SU-DHL-6 (cell line): ENCODE measurements around the gene TMEM117.

Experiments
- H2AFZ ChIP-seq: fragments of 200-600 bp; sonication (generic); 2 replicates; pipeline ENCODE4 v1.6.1; 2014; ENCODE audit warnings: low read depth, mild to moderate bottlenecking, moderate library complexity, mixed read lengths, antibody characterized with exemption, low read length; ENCODE audit not compliant: severe bottlenecking
- H3F3A ChIP-seq: fragments of 200-600 bp; shearing (Covaris generic); 2 replicates; pipeline ENCODE4 v1.6.0; 2016; ENCODE audit warnings: antibody characterized with exemption, mild to moderate bottlenecking; ENCODE audit not compliant: insufficient read depth
- H3K27ac ChIP-seq: fragments of 200-600 bp; sonication (generic); 2 replicates; pipeline ENCODE4 v1.5.1; 2016; ENCODE audit warnings: low read depth, mild to moderate bottlenecking, low read length, moderate library complexity, mixed read lengths
- H3K27me3 ChIP-seq: fragments of 200-600 bp; sonication (generic), shearing (Covaris generic); 2 replicates; pipeline ENCODE4 v1.6.0; 2014; ENCODE audit warnings: mild to moderate bottlenecking, low read length
- H3K36me3 ChIP-seq: fragments of 200-600 bp; sonication (generic); 2 replicates; pipeline ENCODE4 v1.6.1; 2014; ENCODE audit warnings: mild to moderate bottlenecking, low read length, mixed read lengths
- H3K4me2 ChIP-seq: fragments of 300-600, 200-600 bp; shearing (Covaris generic), sonication (generic); 2 replicates; pipeline ENCODE4 v1.6.0; 2014; ENCODE audit warnings: low read length, low read depth, mild to moderate bottlenecking; ENCODE audit not compliant: poor library complexity, severe bottlenecking
- H3K4me3 ChIP-seq: fragments of 200-600 bp; sonication (generic); 2 replicates; pipeline ENCODE4 v1.5.1; 2014; ENCODE audit warnings: antibody characterized with exemption, low read length, mild to moderate bottlenecking, mixed read lengths; ENCODE audit not compliant: insufficient read depth, poor library complexity, severe bottlenecking
- H3K79me2 ChIP-seq: fragments of 200-600 bp; sonication (generic); 2 replicates; pipeline ENCODE4 v1.6.1; 2014; ENCODE audit warnings: mild to moderate bottlenecking, low read length, moderate library complexity; ENCODE audit not compliant: insufficient read depth
- H3K9ac ChIP-seq: fragments of 200-600 bp; sonication (generic); 2 replicates; pipeline ENCODE4 v1.7.0; 2014; ENCODE audit warnings: mild to moderate bottlenecking, low read length
- H3K9me2 ChIP-seq: fragments of 200-600 bp; sonication (generic); replicated peaks from 2 replicates; pipeline ENCODE4 v1.6.1; 2014; ENCODE audit warnings: low read length; ENCODE audit not compliant: insufficient read depth
- H3K9me3 ChIP-seq: fragments of 200-600 bp; sonication (generic); 2 replicates; pipeline ENCODE4 v1.6.1; 2014; ENCODE audit warnings: low read length, mixed read lengths; ENCODE audit not compliant: insufficient read depth
- H4K20me1 ChIP-seq: fragments of 200-600 bp; sonication (generic); 2 replicates; pipeline ENCODE4 v1.6.1; 2014; ENCODE audit warnings: low read depth, mild to moderate bottlenecking, antibody characterized with exemption, low read length, moderate library complexity, mixed read lengths
- CTCF ChIP-seq: fragments of 200-600 bp; sonication (generic); IDR thresholded peaks from one replicate; pipeline ENCODE4 v1.5.1; 2017; ENCODE audit warnings: antibody characterized with exemption, mild to moderate bottlenecking, low read length, moderate library complexity; ENCODE audit not compliant: insufficient read depth, poor library complexity, severe bottlenecking
- EZH2phosphoT487 ChIP-seq: fragments of 200-600 bp; sonication (generic), shearing (Covaris generic); conservative IDR thresholded peaks from 2 replicates; pipeline ENCODE4 v1.6.1; 2018; ENCODE audit warnings: mild to moderate bottlenecking, antibody characterized with exemption, low read length, moderate library complexity, mixed read lengths

TMEM117 gene

GRCh38 chr12:43812057-43812456 is 23.8 kb upstream of the TMEM117 start:
- no peaks in the 10 kb centered on the region for H4K20me1 ChIP-seq
- TF ChIP-seq CTCF (no peak), EZH2phosphoT487 (no peak)
- no peaks in the 10 kb centered on the region for H3K9me3 ChIP-seq
- no peaks in the 10 kb centered on the region for H3K9me2 ChIP-seq
- no peaks in the 10 kb centered on the region for H3K36me3 ChIP-seq
- no peaks in the 10 kb centered on the region for H3K27me3 ChIP-seq
- H3F3A ChIP-seq, result no peaks in the 10 kb centered on the region
- no peaks in the 10 kb centered on the region for H3K79me2 ChIP-seq
- H3K27ac ChIP-seq, result no peak overlapping the region
- H2AFZ ChIP-seq, result no peak overlapping the region
- no peak overlapping the region for H3K4me3 ChIP-seq
- H3K4me2 ChIP-seq, result no peak overlapping the region
- no peak overlapping the region for H3K9ac ChIP-seq

- Histone ChIP-seq H3K9ac (no peak overlapping the region), H3K27me3 (no peaks in the 10 kb centered on the region), H3K36me3 (no peaks in the 10 kb centered on the region), H4K20me1 (no peaks in the 10 kb centered on the region), H3K4me3 (no peak overlapping the region), H3K27ac (no peak overlapping the region), H3K9me2 (no peaks in the 10 kb centered on the region), H2AFZ (no peak overlapping the region), H3K4me2 (no peak overlapping the region), H3K9me3 (no peaks in the 10 kb centered on the region), H3K79me2 (no peaks in the 10 kb centered on the region), H3F3A (no peaks in the 10 kb centered on the region)
- TF ChIP-seq EZH2phosphoT487 (no peak), CTCF (no peak)
These were observed 23.0 kb upstream of the TMEM117 start for GRCh38 chr12:43812926-43813325.

GRCh38 chr12:43815416-43815815 is 20.5 kb upstream of the TMEM117 start:
- H3K27ac ChIP-seq, result no peak overlapping the region
- no peaks in the 10 kb centered on the region for H3K9me3 ChIP-seq
- no peak overlapping the region for H2AFZ ChIP-seq
- H3K9ac ChIP-seq, result no peak overlapping the region
- H3K36me3 ChIP-seq, result no peaks in the 10 kb centered on the region
- H3K27me3 ChIP-seq, result no peaks in the 10 kb centered on the region
- H3K9me2 ChIP-seq, result no peaks in the 10 kb centered on the region
- no peaks in the 10 kb centered on the region for H3K79me2 ChIP-seq
- TF ChIP-seq CTCF (no peak), EZH2phosphoT487 (no peak)
- no peak overlapping the region for H3K4me2 ChIP-seq
- no peaks in the 10 kb centered on the region for H4K20me1 ChIP-seq
- no peaks in the 10 kb centered on the region for H3F3A ChIP-seq
- H3K4me3 ChIP-seq, result no peak overlapping the region

- H3K27ac ChIP-seq, result no peak overlapping the region
These were observed 19.7 kb upstream of the TMEM117 start for GRCh38 chr12:43816168-43816567.

More at GRCh38 chr12:43816168-43816567, 19.7 kb upstream of the TMEM117 start:
- Histone ChIP-seq H3K27me3 (no peaks in the 10 kb centered on the region), H3K9ac (no peak overlapping the region), H3K36me3 (no peaks in the 10 kb centered on the region), H2AFZ (no peak overlapping the region), H4K20me1 (no peaks in the 10 kb centered on the region), H3K9me2 (no peaks in the 10 kb centered on the region), H3K9me3 (no peaks in the 10 kb centered on the region), H3F3A (no peaks in the 10 kb centered on the region), H3K4me3 (no peak overlapping the region), H3K79me2 (no peaks in the 10 kb centered on the region), H3K4me2 (no peak overlapping the region)
- TF ChIP-seq CTCF (no peak), EZH2phosphoT487 (no peak)
